ENCODE results near the gene SSTR5. TPM values are rescaled to one million over a fixed set of nuclear protein-coding genes. Genes with fewer than 3 reads are reported as not detected.

SSTR5 gene
- total and polyA plus RNA-seq, 2 of the 4 experiments (the other 2 are of a cell fraction) = not detected

DNA sequence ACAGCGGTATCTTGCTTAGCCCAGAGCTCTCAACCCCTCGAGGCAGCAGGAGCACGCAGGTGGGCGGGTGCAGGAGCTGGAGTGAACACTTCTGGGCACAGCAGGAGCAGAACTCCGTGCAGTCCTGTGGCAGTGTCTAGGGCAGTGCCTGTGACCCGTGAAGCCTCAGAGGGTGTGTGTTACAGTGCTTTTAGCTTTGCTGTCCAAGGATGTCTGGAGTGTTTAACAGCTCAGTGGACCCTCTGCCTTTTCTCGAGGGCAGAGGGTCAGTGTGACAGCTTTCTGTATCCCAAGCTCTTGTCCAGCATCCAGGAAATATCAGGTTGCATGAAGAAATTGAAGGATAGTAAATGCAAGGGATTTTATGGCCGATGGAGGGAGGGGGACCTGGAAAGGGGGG, 16.4 kb upstream of the SSTR5 start:
- Histone ChIP-seq H3K4me1 (ENCODE audit: control insufficient read depth, insufficient read depth, low read length) (no peaks in the 10 kb centered on the region), H2AK5ac (ENCODE audit: low read depth, low read length) (no peak overlapping the region), H2AFZ (replicated peaks; ENCODE audit: low read length, poor library complexity) (no peak overlapping the region), H2BK20ac (ENCODE audit: low read depth, low read length) (no peak overlapping the region), H2BK15ac (ENCODE audit: low read depth, low read length) (no peak overlapping the region), H3K36me3 (ENCODE audit: control insufficient read depth, insufficient read depth, low read length) (no peaks in the 10 kb centered on the region), H3K4ac (ENCODE audit: low read depth, low read length) (no peak overlapping the region), H3K4me3 (ENCODE audit: insufficient read depth, low read depth, low read length) (no peak overlapping the region), H2BK120ac (ENCODE audit: low read depth, low read length) (no peak overlapping the region), H3K27me3 (ENCODE audit: control insufficient read depth, insufficient read depth, low read length) (peaks cover 4% of the 10 kb centered on the region; the same call in 1 of the 2 replicates), H3K9me3 (ENCODE audit: control insufficient read depth, insufficient read depth, low read length) (peaks cover 6% of the 10 kb centered on the region), H2BK5ac (ENCODE audit: low read depth, low read length, poor library complexity, severe bottlenecking) (no peak overlapping the region), H3K56ac (ENCODE audit: extremely low read depth, insufficient read depth, low read length) (no peak overlapping the region), H3K9ac (ENCODE audit: low read depth, low read length) (no peak overlapping the region), H3K14ac (replicated peaks; ENCODE audit: low read depth, low read length) (no peak overlapping the region), H3K27ac (ENCODE audit: insufficient read depth, low read length) (no peak overlapping the region), H3K9me1 (ENCODE audit: insufficient read depth, low read length) (no peaks in the 10 kb centered on the region), H3K23ac (ENCODE audit: low read depth, low read length) (no peak overlapping the region), H4K5ac (ENCODE audit: low read depth, low read length) (no peak overlapping the region), H4K20me1 (ENCODE audit: insufficient read depth, low read length) (no peaks in the 10 kb centered on the region), H4K91ac (ENCODE audit: insufficient read depth, low read depth, low read length) (no peak overlapping the region), H3K79me1 (ENCODE audit: low read depth in 1 of 2, low read length in 2 of 2) (no peaks in the 10 kb centered on the region), H4K8ac (ENCODE audit: low read depth in 2 of 2, low read length in 2 of 2) (no peak overlapping the region), H3K18ac (ENCODE audit: low read depth, low read length) (no peak overlapping the region), H2AK9ac (replicated peaks; ENCODE audit: low read depth, low read length, poor library complexity) (no peak overlapping the region), H3K4me2 (ENCODE audit: low read depth, low read length) (no peak overlapping the region)
- intact Hi-C loops (cut with micrococcal nuclease) (loop anchor here (2.0 kb wide), 1 partner anchor 47 kb away; no protein-coding TSS in a partner anchor), in situ Hi-C loops (cut with MboI; ENCODE audit: low sequenced_read_pairs) (loop anchor here (25.0 kb wide), 1 partner anchor 344 kb away; the partner anchor contains the start of genes ANTKMT, FBXL16 and METRN), dilution Hi-C loops (cut with HindIII; ENCODE audit: low sequenced_read_pairs, unreplicated experiment) (no loop called here)
- BruUV-seq (replicated peaks) = no TSS peak
- CTCF ChIA-PET = no interaction called here
- 72% methylated on average over 5 of the region's 8 CpGs; no CpG with 5 or more reads in 1 of the 2 experiments for WGBS, 2 experiments (ENCODE audit: extremely low coverage in 2 of 2, insufficient read length in 1 of 2)
- ATAC-seq (ENCODE audit: low read depth) (no peak), DNase-seq (no peak)
- POLR2A ChIA-PET (ENCODE audit: unreplicated experiment) = no interaction called here
- TF ChIP-seq NFE2L2 (IDR thresholded peaks at IDR 0.05; ENCODE audit: low read depth, low read length) (no peak), RFX5 (IDR thresholded peaks at IDR 0.05; ENCODE audit: low read depth, low read length) (no peak), CHD1 (IDR thresholded peaks at IDR 0.05; ENCODE audit: low read depth, low read length) (no peak), MAZ (IDR thresholded peaks at IDR 0.05; ENCODE audit: borderline replicate concordance, low read depth, low read length) (no peak), MXI1 (IDR thresholded peaks at IDR 0.05; ENCODE audit: borderline replicate concordance, low read depth, low read length) (no peak), MAFK (IDR thresholded peaks at IDR 0.05; ENCODE audit: low read depth, low read length) (no peak), RAD21 (IDR thresholded peaks at IDR 0.05; ENCODE audit: low read length) (no peak), FOS (IDR thresholded peaks at IDR 0.05; ENCODE audit: low read depth, low read length) (no peak), SMC3 (IDR thresholded peaks at IDR 0.05; ENCODE audit: low read depth, low read length) (no peak), BHLHE40 (IDR thresholded peaks at IDR 0.05; ENCODE audit: low read depth, low read length) (no peak), POLR2A (IDR thresholded peaks at IDR 0.05; ENCODE audit: low read depth, low read length) (no peak), RCOR1 (IDR thresholded peaks at IDR 0.05; ENCODE audit: insufficient replicate concordance, low read length) (no peak)
- TF ChIP-seq, protein P1, sequence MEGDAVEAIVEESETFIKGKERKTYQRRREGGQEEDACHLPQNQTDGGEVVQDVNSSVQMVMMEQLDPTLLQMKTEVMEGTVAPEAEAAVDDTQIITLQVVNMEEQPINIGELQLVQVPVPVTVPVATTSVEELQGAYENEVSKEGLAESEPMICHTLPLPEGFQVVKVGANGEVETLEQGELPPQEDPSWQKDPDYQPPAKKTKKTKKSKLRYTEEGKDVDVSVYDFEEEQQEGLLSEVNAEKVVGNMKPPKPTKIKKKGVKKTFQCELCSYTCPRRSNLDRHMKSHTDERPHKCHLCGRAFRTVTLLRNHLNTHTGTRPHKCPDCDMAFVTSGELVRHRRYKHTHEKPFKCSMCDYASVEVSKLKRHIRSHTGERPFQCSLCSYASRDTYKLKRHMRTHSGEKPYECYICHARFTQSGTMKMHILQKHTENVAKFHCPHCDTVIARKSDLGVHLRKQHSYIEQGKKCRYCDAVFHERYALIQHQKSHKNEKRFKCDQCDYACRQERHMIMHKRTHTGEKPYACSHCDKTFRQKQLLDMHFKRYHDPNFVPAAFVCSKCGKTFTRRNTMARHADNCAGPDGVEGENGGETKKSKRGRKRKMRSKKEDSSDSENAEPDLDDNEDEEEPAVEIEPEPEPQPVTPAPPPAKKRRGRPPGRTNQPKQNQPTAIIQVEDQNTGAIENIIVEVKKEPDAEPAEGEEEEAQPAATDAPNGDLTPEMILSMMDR (conservative IDR thresholded peaks at IDR 0.05; ENCODE audit: low read depth, low read length) = no peak
- TF ChIP-seq, protein P2, sequence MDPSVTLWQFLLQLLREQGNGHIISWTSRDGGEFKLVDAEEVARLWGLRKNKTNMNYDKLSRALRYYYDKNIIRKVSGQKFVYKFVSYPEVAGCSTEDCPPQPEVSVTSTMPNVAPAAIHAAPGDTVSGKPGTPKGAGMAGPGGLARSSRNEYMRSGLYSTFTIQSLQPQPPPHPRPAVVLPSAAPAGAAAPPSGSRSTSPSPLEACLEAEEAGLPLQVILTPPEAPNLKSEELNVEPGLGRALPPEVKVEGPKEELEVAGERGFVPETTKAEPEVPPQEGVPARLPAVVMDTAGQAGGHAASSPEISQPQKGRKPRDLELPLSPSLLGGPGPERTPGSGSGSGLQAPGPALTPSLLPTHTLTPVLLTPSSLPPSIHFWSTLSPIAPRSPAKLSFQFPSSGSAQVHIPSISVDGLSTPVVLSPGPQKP (IDR thresholded peaks at IDR 0.05; ENCODE audit: borderline replicate concordance, low read depth, low read length) = no peak

Measured in IMR-90 (cell line).